HG02798 (cell line): Measurements from ENCODE around the gene ITGA8.

Experiments used
- ATAC-seq: cut with Tn5 transposase; IDR thresholded peaks from one replicate; pipeline ENCODE4 v1.9.1; 2021; ENCODE audit warnings: mild to moderate bottlenecking; ENCODE audit not compliant: unreplicated experiment, poor library complexity

ITGA8 gene

DNA sequence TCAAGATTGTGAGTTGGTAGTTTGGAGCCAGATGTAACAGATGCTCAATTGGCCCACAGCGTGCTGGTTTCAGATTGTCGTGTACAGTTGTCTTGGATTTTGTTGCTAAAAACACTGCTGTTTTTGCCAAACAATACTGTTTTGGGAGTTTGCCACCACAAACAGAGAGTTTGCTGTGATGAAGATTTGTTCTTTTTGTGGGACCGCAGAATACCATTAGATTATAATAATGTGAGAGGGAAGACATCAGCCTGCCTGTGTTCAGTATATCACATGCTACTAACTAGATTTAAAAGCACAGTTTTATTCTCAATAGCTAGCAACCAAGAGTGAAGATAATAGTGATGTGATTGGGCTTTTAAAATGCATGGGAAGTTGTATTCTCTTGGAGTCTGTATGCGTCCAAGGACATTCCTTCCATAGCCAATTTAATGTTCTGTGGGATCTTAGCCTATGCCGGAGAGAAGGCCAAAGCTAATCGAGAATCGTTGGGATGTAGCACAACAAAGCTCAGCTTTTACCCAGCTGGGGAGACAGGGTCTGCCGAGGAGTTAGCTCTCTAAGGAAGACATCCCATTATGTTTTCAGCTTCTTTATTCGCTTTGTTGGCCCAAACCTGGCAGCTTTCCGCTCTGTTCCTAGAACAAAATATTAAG lies 18.7 kb upstream of the ITGA8 start:
- ATAC-seq, result no peak

GRCh38 chr10:15737656-15738055 lies 17.9 kb upstream of the ITGA8 start:
- no peak for ATAC-seq

DNA sequence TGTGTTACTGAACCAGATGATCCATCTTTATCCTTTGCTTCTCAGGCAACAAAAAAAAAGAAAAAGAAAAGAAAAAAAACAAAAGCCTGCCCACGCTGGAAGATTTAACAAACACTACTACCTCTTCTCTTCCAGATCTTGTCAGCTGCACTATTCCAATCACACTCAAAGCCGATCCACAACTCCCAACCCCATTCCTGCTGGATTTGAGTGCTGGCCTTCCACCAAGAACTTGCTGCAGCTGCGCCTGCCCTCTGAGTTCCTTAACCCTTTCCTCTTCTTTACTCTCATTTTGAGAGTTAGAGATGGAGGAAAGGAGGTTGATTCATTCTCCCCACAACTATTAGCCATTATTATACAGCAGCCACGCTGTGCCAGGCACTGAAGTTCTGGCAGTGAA lies 16.0 kb upstream of the ITGA8 start:
- no peak for ATAC-seq

GRCh38 chr10:15730341-15730740 lies 10.6 kb upstream of the ITGA8 start:
- no peak for ATAC-seq

DNA sequence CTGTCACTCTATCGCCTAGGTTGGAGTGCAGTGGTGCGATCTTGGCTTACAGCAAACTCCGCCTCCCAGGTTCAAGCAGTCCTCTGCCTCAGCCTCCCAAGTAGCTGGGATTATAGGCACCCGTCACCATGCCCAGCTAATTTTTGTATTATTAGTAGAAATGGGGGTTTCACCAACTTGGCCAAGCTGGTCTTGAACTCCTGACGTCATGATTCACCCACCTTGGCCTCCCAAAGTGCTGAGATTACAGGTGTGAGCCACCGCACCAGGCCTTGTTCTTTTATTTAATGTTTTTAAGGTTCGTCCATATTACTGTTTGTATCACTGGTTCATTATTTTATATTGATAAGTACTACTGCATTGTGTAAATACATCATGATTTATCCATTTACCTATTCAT lies 10.2 kb upstream of the ITGA8 start:
- no peak for ATAC-seq

DNA sequence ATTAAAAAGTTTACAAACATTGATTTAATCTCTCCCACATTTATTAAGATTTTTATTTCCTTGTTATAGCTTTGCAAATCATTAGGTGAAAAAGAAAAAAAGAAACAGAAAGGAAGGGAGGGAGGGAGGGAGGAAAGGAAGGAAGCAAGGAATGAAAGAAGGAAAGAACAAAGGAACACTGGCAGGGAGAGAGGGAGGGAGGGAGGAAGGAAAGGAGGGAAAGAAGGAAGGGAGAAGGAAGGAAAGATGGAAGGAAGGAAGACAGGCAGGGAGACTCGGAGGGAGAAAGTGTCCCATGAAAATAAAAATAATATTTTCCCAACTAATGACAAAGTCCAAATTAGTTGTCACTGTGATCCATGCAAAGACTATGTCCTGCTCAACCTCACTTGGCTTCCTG lies 6.3 kb upstream of the ITGA8 start:
- no peak for ATAC-seq

GRCh38 chr10:15725603-15726002 lies 5.9 kb upstream of the ITGA8 start:
- ATAC-seq, result no peak

DNA sequence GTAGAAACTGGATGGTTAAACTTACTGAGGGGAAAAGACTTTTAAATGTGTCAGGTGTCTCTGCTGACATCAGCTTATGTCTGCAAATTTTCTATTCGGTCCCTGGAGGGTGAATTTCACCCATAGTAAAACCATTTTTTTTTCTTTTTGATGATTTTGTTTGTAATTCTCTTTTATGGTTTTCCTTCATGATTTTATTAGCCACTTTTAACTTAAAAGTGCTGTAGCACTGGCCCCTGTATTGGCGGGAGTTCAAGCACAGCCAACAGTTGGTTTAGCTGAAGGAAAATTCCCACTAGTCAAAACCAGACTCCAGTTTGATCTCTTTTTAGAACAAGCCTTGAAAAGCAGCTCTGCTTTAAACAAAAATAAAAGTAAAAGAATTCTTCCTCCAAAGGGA lies 5.0 kb upstream of the ITGA8 start:
- no peak for ATAC-seq

DNA sequence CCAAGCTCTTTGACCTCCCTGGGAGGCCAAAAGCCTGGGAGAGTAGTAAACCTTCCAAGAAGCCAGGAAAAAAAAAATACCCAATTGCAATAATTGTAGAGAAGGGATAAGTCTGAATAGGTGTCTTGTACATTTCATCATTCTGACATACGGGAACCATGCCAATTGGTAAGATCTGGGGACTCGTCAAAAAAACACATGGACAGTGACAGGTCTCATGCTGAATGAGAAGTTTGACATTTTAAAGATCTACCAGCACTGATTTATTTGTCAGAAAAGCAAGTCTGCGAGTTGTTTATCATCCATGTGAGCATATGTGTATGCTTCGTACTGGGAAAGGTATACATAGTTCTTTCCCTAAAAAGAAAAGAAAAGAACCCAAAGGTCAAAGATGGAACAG lies 4.1 kb upstream of the ITGA8 start:
- ATAC-seq, result no peak

DNA sequence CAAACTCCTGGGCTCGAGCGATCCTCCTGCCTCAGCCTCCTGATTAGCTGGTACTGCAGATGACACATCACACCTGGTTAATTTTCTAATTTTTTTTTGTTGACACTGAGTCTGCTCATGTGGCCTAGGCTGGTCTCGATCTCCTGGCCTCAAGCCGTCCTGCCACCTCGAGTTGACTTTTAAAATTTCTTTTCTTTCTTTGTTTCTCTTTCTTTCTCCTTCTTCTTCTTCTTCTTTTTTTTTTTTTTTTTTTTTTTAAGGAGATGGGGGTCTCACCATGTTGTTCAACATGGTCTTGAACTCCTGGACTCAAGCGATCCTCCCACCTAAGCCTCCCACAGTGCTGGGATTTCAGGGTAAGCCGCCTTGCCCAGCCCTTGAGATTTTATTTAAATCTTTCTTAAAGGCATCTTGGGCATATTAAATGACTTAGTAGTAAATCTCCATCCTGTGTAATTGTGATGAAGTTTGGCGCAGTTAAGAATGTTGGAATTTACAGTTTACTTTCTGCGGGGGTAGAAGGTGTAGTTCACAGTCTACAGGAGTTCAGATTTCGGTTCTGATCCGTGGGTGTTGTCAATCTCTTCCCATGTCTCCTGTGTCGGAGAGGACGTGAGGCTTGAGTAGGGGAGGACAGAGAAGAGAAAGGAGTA lies 1.0 kb upstream of the ITGA8 start:
- no peak for ATAC-seq

- ATAC-seq, result no peak
Observed at GRCh38 chr10:15719049-15719898, 448 bp downstream of the ITGA8 start.

DNA sequence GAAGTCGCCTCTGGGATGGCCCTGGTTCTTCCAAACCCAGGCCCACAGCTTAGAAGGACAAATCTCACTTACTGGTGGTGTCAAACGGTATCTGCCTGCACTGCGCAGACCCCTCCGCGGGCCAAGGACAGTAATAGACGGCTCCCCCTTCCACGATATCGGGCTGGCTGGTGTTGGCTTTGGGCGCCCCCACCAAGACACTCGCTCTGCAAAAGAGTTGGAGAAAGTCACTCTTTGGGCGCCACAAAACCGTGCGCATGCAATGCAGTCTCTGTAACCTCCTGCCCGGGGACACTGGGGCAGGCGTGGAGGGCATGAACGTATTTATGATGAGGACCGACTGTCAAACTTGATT lies 1.1 kb downstream of the ITGA8 start:
- ATAC-seq, result no peak

GRCh38 chr10:15715619-15716227 lies 4.0 kb downstream of the ITGA8 start:
- no peak for ATAC-seq

DNA sequence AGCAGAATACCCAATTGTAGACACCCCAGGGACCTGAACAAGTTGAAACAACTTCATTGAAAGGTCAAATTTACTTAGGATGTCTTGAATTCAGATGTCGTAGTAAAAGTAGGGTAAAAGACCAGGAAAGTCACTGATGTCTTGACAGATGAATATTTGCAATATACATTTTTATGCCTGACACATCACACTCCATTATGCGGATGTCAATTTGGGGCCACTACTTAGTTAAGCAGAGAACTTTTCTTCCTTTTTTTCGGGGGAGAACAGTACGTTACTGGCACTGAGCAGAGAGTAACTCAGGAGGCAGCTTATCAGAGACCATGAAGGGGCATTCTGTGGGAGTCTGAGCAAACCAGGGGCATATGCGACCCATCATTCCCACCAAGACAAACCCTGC lies 4.9 kb downstream of the ITGA8 start:
- ATAC-seq, result no peak

- no peak for ATAC-seq
Observed at GRCh38 chr10:15712883-15713282, 6.8 kb downstream of the ITGA8 start.

DNA sequence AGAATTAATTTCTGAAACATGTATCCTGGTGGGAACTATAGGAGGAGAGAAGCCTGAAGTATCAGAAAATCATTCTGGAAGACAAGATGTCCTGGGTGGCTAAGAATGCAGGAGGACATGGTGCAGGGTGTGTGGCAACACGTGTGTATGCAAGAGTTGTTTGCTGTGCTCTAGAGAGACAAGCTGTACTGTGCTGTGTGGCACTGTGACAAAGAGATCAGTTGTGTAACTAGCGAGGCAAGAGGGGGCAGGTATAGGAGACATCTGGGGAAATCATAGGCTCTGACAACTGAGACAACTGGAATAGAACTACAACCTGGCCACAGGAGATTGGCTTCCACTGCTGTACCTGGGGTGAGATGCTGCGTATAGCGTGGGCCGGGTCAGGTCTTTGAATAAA lies 9.3 kb downstream of the ITGA8 start:
- no peak for ATAC-seq

DNA sequence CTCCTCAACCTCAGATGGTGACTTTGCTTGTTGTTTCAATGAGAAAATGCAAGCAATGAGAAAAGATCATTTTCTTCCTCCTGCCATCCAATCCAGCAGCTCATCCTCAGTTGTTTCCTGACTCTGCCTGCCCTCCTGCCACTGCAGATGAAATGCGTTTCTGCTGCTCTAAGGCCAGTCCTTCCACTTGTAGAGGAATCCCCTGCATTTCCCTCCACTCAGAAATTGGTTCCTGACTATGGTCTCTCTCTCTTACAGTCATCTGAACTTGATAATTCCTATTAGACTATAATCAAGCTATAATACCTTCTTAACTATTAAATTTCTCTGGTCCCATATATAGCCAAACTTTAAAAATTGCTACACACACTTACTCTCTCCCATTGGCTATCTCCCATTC lies 14.4 kb downstream of the ITGA8 start:
- ATAC-seq, result no peak

- no peak for ATAC-seq
Observed at GRCh38 chr10:15704581-15704968, 15.1 kb downstream of the ITGA8 start.

DNA sequence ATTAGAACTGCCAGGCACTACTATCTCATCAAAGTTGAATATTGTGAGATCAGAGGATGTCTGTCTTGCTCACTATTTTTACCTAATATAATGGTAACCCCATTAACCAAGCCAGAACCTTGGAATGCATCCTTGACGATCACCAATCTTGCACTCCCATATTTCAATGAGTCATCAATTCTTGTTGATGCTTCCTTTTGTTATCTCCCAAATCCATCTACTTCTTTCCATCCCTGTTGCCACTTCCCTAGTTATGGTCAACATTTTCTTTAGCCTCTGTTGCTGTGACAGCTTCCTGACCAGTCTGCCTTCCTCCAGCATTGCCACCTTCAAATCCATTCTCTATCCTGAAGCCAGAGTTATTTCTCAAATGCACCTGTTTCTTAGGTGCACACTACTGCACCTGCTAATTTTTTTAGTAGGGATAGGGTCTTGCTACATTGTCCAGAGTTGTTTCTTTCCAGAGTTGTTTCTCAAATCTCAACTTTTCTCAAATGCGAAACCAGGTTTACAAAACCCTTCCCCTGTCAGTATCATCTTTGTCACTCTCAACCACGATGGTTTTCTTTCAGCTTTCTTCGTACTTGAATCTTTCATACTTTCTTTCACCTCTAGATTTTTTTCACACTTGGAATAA lies 15.7 kb downstream of the ITGA8 start:
- no peak for ATAC-seq

- no peak for ATAC-seq
Observed at GRCh38 chr10:15703151-15703880, 16.4 kb downstream of the ITGA8 start.
